HL-60 (cell line): ENCODE data around the gene RELT.

Source experiments
- CTCF ChIP-seq: IDR thresholded peaks from one replicate; pipeline ENCODE4 v1.5.1; 2011; ENCODE audit warnings: low read length, control low read depth, inconsistent platforms; ENCODE audit not compliant: insufficient read depth
- POLR2AphosphoS5 ChIP-seq: IDR thresholded peaks from 2 replicates; pipeline ENCODE4 v1.6.1; 2012; ENCODE audit warnings: low read depth

GRCh38 chr11:73376803-73377629 is 817 bp downstream of the RELT start:
- TF ChIP-seq CTCF (no peak), POLR2AphosphoS5 (peak; percentile 93)
